Upper lobe of left lung (tissue), 4 donors: ENCODE data around the gene MFSD2B.

Source experiments
- CTCF ChIP-seq, 6 experiments: fragments of 450-650 bp in 4 of 6; fragments of 200-600 bp in 2 of 6; sonication (generic) in 2 of 6; IDR thresholded peaks; one replicate each; pipeline ENCODE4 v1.5.1; 2016 to 2019; ENCODE audit warnings: antibody characterized with exemption in 6 of 6
- EP300 ChIP-seq, 4 donors: sonication (generic); formaldehyde crosslinking; IDR thresholded peaks; one replicate each; pipeline ENCODE4 v1.5.1; 2017; ENCODE audit warnings: antibody characterized with exemption in 4 of 4, control low read depth in 2 of 4
- POLR2A ChIP-seq, 4 donors: fragments of 450-650 bp; IDR thresholded peaks; one replicate each; pipeline ENCODE4 v1.5.1; 2016 to 2017; ENCODE audit warnings: antibody characterized with exemption in 4 of 4, mild to moderate bottlenecking in 2 of 4
- POLR2AphosphoS5 ChIP-seq, 2 donors: sonication (generic); formaldehyde crosslinking; IDR thresholded peaks; one replicate each; pipeline ENCODE4 v1.5.1; 2017; ENCODE audit warnings: antibody characterized with exemption in 2 of 2

- TF ChIP-seq CTCF (IDR thresholded peaks at IDR 0.05) (no peak), POLR2A (IDR thresholded peaks at IDR 0.05) (no peak), POLR2AphosphoS5 (IDR thresholded peaks at IDR 0.05) (no peak), EP300 (IDR thresholded peaks at IDR 0.05) (no peak)
These were observed 16.3 kb downstream of the MFSD2B start for GRCh38 chr2:24026233-24026632.
